HPDE6-E6E7 (cell line): ENCODE results near the gene RAB40C.

Source experiments
- DNase-seq: peaks from one replicate; pipeline ENCODE4 v3.0.0; 2011; ENCODE audit warnings: missing footprints; ENCODE audit errors: extremely low spot score

Gene RAB40C

DNA sequence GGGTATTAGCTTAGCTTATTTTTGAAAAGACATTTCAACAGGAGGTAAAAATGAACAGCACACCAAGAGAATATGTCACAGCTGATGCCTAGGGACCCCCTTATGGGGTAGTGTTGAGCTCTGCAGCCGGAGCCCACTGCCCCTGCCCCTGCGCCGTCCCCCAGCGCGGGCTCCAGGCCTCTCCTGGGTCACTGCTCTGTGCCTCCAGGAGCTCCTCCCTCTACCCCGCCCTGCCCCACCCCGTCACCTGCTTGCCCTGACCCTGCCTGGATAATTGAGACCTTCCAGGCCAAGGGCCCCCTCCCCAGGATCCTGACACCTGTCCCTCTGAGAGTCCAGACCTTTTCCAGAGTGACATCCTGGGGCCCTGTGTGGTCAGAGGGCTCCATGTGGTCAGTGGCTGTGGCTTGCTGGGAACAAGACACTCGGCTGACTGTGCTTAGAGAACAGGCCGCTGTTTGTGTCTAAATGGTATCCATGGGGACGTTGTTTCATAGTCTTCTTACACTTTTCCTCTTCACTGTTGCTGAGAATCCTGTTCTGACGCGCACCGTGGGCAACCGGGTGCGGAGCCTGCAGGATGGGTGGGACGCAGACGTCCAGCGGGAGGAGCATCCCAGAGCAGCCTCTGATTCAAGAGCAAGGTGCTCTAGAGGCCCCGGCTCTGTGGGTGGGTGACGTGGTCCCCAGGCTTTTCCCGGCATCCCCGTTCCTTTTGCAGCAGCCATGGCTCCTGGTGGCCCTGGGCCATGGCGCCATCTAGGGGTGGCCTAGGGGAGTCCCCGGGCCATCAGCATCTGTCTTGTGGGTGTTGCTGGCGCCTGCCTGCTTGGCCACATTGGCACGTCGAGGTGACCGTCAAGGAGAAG, 20.9 kb downstream of the RAB40C start:
- no peak for DNase-seq

DNA sequence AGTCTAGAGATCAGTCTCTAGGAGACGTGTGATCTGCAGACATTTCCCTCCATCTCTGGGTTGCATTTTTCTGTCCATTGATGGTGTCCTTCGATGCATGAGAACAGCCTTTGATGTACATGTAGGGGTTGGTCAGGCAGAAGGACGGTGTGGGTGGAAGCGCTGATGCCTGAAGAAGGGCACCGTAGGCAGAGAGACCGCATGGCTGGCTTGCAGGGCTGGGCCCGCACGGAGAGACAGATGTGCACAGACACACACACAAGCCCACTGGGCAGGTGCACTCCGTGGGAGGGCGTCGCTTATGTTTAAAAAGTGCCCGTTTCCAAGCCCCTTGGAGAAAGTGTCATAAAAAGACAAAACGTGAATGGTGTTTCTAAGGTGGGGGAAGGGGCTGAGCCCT, 25.3 kb downstream of the RAB40C start:
- no peak for DNase-seq

DNA sequence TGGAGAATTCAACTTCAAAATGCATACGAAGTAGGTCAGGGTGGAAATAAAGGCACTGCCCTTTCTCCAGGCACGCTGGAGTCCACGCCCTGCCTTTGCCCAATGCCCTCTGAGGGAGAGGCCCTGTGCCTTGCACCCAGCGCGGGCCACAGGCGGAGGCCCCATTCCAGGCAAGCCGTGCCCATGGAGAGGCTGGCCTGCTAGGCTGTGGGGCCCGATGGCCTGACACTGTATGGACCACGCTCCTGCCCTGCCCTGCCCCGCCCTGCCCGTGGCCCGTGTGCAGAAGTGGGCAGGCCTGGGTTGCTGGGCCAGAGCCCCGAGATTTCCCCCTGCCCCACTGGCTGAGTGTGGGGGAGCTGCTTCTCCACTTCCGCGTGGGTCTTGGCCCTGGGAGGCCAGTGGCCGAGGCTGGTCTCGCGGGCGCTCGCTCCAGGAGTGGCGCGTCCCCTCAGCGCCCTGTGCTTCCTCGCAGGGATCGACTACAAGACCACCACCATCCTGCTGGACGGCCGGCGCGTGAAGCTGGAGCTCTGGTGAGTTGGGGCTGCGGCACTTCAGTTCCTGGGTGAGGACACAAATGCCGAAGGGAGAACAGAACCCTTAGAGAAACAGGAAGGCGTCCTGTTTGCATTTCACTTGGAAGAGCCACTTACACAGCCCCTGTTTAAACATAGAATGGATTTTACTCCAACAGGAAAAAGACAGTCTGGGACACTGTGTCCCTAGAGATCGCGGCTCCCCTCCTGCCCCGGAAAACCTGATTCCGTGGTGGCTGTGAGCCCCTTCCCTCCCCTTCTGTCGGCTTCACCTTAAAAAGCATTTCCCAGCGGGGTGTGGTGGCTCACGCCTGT, 27.1 kb downstream of the RAB40C start:
- no peak for DNase-seq

GRCh38 chr16:617855-618254, 28.0 kb downstream of the RAB40C start:
- no peak for DNase-seq

- no peak for DNase-seq
These were observed 29.7 kb downstream of the RAB40C start for GRCh38 chr16:619476-620100.

DNA sequence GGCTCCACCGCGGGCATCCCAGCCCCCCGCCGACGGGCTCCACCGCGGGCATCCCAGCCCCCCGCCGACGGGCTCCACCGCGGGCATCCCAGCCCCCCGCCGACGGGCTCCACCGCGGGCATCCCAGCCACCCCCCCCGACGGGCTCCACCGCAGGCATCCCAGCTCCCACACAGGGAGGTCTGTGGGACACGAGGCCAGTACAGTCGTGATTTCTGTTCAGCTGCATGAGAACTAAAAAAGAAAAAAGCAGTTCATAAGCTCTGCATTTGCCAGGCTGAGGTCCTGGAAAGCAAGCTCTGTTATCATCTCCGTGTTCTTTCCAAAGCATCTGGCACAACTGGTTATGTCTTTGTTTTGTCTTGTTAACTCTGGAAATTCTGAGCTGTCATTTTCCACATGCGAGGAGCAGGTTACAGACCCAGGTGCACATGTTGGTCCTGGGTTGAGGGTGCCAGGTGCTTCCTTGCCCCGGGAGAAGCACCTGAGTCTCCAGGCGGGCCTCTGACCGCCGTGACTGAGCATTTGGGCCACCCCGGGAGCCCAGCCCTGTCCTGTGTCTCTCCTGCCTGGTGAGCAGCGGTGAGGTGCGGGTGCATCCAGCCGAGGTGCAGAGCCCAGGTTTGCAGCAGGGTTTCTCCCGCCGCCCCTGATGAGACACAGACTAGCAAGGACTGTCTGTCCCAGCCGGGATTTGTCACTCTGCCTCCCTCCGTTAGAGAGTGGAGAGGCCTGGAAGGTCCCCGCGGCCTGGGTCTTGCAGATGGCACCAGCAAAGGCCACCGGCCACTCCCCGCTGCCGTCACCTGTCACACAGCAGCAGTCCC, 31.0 kb downstream of the RAB40C start:
- no peak for DNase-seq

- DNase-seq: no peak
These were observed 31.8 kb downstream of the RAB40C start for GRCh38 chr16:621526-622105.

- no peak for DNase-seq
These were observed 33.0 kb downstream of the RAB40C start for GRCh38 chr16:622920-623280.

DNA sequence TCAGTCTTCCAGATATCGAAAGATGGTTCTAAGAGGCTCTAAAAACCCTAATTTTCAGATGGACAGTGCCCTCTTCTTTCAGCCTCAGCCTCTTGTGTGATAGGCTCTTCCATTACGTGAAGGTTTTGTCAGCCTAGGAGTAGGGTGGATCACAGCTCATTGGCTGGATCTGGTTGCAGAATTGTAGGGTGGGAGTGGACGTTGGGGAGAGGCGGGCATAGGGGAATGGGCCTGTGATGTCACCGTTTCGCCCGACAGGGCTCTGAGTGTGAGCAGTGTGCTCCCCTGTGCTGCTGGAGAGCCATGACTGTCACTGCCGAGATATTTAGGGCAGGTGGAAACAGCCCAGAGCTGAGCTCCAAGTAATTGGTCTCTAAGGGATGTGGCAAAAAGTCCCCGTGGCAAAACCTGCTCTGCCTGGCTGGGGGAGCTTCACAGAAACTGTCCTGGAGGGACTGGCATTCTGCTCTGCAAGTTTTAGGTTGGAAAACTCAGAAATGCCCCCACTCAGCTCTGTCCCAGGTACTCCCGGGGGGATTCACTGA, 34.7 kb downstream of the RAB40C start:
- DNase-seq: no peak

DNA sequence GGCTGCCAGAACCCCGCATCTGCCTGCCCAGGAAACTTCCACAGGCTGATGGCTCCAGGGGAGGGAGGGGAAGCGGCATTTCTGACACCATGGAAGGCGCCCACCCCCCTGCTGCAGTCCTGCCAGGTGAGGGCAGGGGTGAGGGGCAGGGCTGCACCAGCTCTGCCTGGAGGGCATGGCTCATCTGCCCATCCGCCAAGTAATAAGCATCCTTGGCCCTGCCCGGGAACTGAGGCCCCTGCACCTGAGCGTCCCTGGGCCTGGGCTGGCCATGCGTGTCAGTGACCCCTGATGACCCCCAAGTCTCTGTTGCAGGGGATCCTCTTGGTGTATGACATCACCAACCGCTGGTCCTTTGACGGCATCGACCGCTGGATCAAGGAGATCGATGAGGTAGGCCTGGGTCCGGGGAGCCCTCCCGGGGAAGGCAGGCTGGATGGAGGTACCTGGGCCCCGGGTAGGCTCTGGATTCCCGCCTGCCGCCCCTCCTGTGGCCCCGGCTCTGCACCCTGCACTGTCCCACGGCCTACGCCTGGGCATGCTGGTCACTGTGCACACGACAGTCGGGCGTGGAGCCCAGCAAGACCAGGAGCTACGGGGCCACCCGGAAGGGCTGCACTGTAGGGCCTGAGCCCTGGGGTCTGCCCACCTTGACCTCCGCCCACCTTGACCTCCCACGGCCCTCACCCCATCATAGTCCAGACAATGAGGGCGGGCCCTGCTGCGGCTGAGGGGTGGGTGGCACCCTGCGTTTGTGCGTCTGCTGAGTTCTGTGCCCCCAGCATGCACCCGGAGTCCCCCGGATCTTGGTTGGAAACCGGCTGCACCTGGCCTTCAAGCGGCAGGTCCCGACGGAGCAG, 35.5 kb downstream of the RAB40C start:
- no peak for DNase-seq

DNA sequence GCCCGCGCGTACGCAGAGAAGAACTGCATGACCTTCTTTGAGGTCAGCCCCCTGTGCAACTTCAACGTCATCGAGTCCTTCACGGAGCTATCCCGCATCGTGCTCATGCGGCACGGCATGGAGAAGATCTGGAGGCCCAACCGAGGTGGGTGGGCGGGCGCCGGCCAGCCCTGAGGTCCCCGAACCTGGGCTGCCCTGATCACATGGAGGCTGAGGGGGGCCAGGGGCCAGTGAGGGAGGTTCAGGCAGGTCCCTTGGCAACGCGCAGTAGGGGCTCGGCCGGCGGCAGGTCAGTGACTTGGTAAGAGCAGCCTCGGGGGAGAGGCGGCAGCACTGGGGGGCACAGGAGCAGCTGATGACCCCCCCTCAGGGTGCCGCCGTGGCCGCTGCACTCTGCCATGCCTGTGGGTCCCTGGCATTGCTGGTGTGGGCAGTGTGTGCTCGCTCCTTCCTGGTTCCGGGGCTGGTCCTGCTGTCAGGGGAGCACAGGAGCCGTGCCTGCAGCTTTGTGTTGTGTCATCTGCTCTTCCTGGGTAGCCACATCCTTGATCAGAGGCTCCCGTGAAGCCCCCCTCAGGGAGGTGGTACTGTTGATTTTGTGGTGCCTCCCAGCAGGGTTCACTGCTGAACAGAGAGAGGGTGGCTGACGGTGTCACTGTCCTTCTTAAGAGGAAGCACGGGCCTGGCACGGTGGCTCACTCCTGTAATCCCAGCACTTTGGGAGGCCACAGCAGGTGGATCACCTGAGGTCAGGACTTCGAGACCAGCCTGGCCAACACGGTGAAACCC, 36.3 kb downstream of the RAB40C start:
- DNase-seq: no peak

- peak; percentile 96 for DNase-seq
These were observed 37.1 kb downstream of the RAB40C start for GRCh38 chr16:626787-627453.

GRCh38 chr16:627454-628239, 37.8 kb downstream of the RAB40C start:
- DNase-seq: no peak

DNA sequence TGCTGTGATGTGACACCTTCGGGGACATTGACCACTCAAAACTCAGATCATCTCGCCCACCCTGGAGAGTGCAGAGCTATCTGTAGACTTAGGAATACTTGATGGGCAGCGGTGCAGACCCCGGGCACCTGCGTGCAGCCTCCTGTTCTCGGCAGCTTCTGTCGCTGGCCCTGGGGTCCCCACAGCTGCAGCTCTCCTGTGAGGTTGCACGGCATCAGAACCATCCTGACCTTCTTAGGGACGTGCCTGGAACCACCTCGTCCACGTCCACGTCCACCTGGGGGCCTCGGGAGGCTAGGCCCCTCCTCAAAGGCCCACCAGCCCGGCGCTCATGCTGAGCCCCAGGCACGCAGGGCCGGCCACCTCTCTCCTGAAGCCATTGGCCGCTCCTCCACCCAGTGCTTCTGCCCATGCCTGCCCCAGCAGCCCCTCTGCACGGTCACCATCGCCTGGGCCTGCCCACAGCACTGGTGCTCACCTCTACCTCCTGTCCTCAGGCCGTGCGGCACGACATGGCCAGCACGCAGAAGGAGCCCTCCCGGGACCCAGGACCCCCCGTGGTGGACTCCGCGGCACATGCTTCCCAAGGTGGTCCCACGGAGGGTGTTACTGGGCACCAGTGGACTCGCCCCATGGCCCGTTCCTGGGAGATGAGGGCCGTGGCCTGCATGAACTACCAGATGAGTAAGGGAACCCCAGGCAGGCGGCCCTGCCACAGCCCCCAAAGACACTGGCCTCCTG, 38.6 kb downstream of the RAB40C start:
- DNase-seq: no peak

GRCh38 chr16:629185-629832, 39.4 kb downstream of the RAB40C start:
- no peak for DNase-seq

- DNase-seq: no peak
These were observed 40.0 kb downstream of the RAB40C start for GRCh38 chr16:629833-630248.
